SK-N-SH (cell line): ENCODE data around the gene TMEM51. TPM values are rescaled to one million over a fixed set of nuclear protein-coding genes. Genes with fewer than 3 reads are reported as not detected.

Experiments used
- CTCF ChIA-PET: fragments of 300-600, 350-600 bp; formaldehyde crosslinking; extraction: SDS; loops from one replicate; lab custom pipeline; 2021; lab: Yijun Ruan, JAX
- POLR2A ChIA-PET: fragments of 350-600 bp; sonication (Branson Sonifier 250); formaldehyde crosslinking; extraction: SDS; loops from one replicate; lab custom pipeline; 2020; ENCODE audit warnings: antibody characterized with exemption, inconsistent platforms; lab: Yijun Ruan, JAX
- DNase-seq: peaks from one replicate; pipeline ENCODE4 v3.0.0; 2012
- H2AFZ ChIP-seq: fragments of 200-600 bp; sonication (generic); 2 replicates; pipeline ENCODE4 v1.8.1; 2016; ENCODE audit warnings: antibody characterized with exemption, mild to moderate bottlenecking, low read depth
- H3F3A ChIP-seq: fragments of 200-600 bp; sonication (generic); replicated peaks from 2 replicates; pipeline ENCODE3; 2016; ENCODE audit warnings: antibody characterized with exemption, mild to moderate bottlenecking; ENCODE audit not compliant: insufficient read depth
- H3K27ac ChIP-seq, 2 experiments: fragments of 200-500 bp in 1 of 2; fragments of 200-600 bp in 1 of 2; sonication (Bioruptor generic) in 1 of 2; sonication (generic), shearing (Covaris generic) in 1 of 2; 2 replicates each; pipeline versions ENCODE4 v1.5.1 to v1.6.1; 2014 to 2016; ENCODE audit warnings: low read depth in 2 of 2, inconsistent platforms in 1 of 2, low read length in 1 of 2, mild to moderate bottlenecking in 1 of 2, mixed read lengths in 1 of 2
- H3K27me3 ChIP-seq: fragments of 200-600 bp; sonication (generic), shearing (Covaris generic); 2 replicates; pipeline ENCODE4 v1.6.1; 2016; ENCODE audit warnings: mixed run types; ENCODE audit not compliant: insufficient read depth
- H3K36me3 ChIP-seq, 2 experiments: fragments of 200-500 bp in 1 of 2; fragments of 200-600 bp in 1 of 2; sonication (Bioruptor generic) in 1 of 2; sonication (generic) in 1 of 2; replicated peaks in 1 of 2; 2 replicates each; pipeline versions ENCODE3 to v1.5.1; 2014 to 2016; ENCODE audit warnings: low read length in 1 of 2, mild to moderate bottlenecking in 1 of 2; ENCODE audit not compliant: insufficient read depth in 2 of 2, control insufficient read depth in 1 of 2
- H3K4me1 ChIP-seq, 2 experiments: fragments of 200-500 bp in 1 of 2; fragments of 200-600 bp in 1 of 2; sonication (Bioruptor generic) in 1 of 2; sonication (generic), shearing (Covaris generic) in 1 of 2; 2 replicates each; pipeline versions ENCODE4 v1.5.1 to v1.6.1; 2014 to 2016; ENCODE audit warnings: low read depth in 1 of 2, low read length in 1 of 2, mixed run types in 1 of 2; ENCODE audit not compliant: insufficient read depth in 2 of 2, control insufficient read depth in 1 of 2
- H3K4me2 ChIP-seq: fragments of 200-600 bp; sonication (generic), shearing (Covaris generic); 2 replicates; pipeline ENCODE4 v1.6.1; 2017; ENCODE audit warnings: mixed run types
- H3K4me3 ChIP-seq, 2 experiments: fragments of 200-500 bp in 1 of 2; fragments of 200-600 bp in 1 of 2; sonication (Bioruptor generic) in 1 of 2; sonication (generic), shearing (Covaris generic) in 1 of 2; 2 replicates each; pipeline versions ENCODE4 v1.5.1 to v1.8.1; 2014 to 2016; ENCODE audit warnings: low read depth in 2 of 2, inconsistent platforms in 1 of 2, low read length in 1 of 2, mild to moderate bottlenecking in 1 of 2, mixed read lengths in 1 of 2, moderate library complexity in 1 of 2
- H3K79me2 ChIP-seq: fragments of 200-600 bp; sonication (generic); 2 replicates; pipeline ENCODE4 v1.8.1; 2017; ENCODE audit warnings: mild to moderate bottlenecking; ENCODE audit not compliant: insufficient read depth
- H3K9ac ChIP-seq: fragments of 200-600 bp; sonication (generic); 2 replicates; pipeline ENCODE4 v1.6.1; 2017; ENCODE audit warnings: mixed run types
- H3K9me2 ChIP-seq: fragments of 200-600 bp; sonication (generic); 2 replicates; pipeline ENCODE4 v1.6.1; 2017; ENCODE audit warnings: mixed run types
- H3K9me3 ChIP-seq: fragments of 200-600 bp; sonication (generic); 2 replicates; pipeline ENCODE4 v1.6.1; 2017; ENCODE audit warnings: mixed run types, mild to moderate bottlenecking, moderate library complexity
- H4K20me1 ChIP-seq: fragments of 200-600 bp; sonication (generic); 2 replicates; pipeline ENCODE4 v1.6.1; 2017; ENCODE audit warnings: mild to moderate bottlenecking, mixed run types; ENCODE audit not compliant: insufficient read depth
- ELF1 ChIP-seq: IDR thresholded peaks from 2 replicates; pipeline ENCODE4 v1.4.0; 2012
- EP300 ChIP-seq, 2 experiments: IDR thresholded peaks; 2 replicates each; pipeline versions ENCODE4 v1.4.0 to v1.6.1; 2012; ENCODE audit warnings: borderline replicate concordance in 1 of 2, low read depth in 1 of 2, low read length in 1 of 2
- EZH2phosphoT487 ChIP-seq: fragments of 200-600 bp; sonication (generic); IDR thresholded peaks from 2 replicates; pipeline ENCODE4 v1.6.1; 2017; ENCODE audit warnings: low read depth, mixed run types, mild to moderate bottlenecking, antibody characterized with exemption, moderate library complexity, borderline replicate concordance
- FOSL2 ChIP-seq: IDR thresholded peaks from 2 replicates; pipeline ENCODE4 v1.4.0; 2012; ENCODE audit warnings: low read depth, mild to moderate bottlenecking, moderate library complexity, borderline replicate concordance
- FOXJ3 ChIP-seq: sonication (generic); formaldehyde crosslinking; IDR thresholded peaks from 2 replicates; pipeline ENCODE4 v1.5.1; 2020; ENCODE audit warnings: mild to moderate bottlenecking, missing genetic modification reagents
- GABPA ChIP-seq: IDR thresholded peaks from 2 replicates; pipeline ENCODE4 v1.4.0; 2012; ENCODE audit warnings: low read depth, mild to moderate bottlenecking
- IRF3 ChIP-seq: fragments of 150-350 bp; IDR thresholded peaks from 2 replicates; pipeline ENCODE4 v1.6.1; 2016; ENCODE audit warnings: mild to moderate bottlenecking, low read depth, low read length
- JUND ChIP-seq: IDR thresholded peaks from 2 replicates; pipeline ENCODE4 v1.4.0; 2012
- MAX ChIP-seq: IDR thresholded peaks from 2 replicates; pipeline ENCODE4 v1.4.0; 2012; ENCODE audit warnings: low read depth
- POLR2AphosphoS5 ChIP-seq: IDR thresholded peaks from 2 replicates; pipeline ENCODE4 v1.6.1; 2012; ENCODE audit warnings: low read depth, low read length
- RAD21 ChIP-seq: IDR thresholded peaks from 2 replicates; pipeline ENCODE4 v1.6.1; 2012; ENCODE audit warnings: mild to moderate bottlenecking, low read length
- SIN3A ChIP-seq: IDR thresholded peaks from 2 replicates; pipeline ENCODE4 v1.6.1; 2012; ENCODE audit warnings: low read depth, mild to moderate bottlenecking, low read length, moderate library complexity, borderline replicate concordance
- TAF1 ChIP-seq: IDR thresholded peaks from 2 replicates; pipeline ENCODE4 v1.6.1; 2012; ENCODE audit warnings: low read depth, mild to moderate bottlenecking, low read length, moderate library complexity, borderline replicate concordance
- TCF12 ChIP-seq: IDR thresholded peaks from 2 replicates; pipeline ENCODE4 v1.4.0; 2012
- USF1 ChIP-seq: IDR thresholded peaks from 2 replicates; pipeline ENCODE4 v1.4.0; 2012; ENCODE audit warnings: low read depth, borderline replicate concordance
- WGBS: methylation state at CpG from one replicate; pipeline ENCODE4 v1.1.6; 2017; ENCODE audit warnings: low lambda C conversion rate; 5-methylcytosine and 5-hydroxymethylcytosine counted together
- polyA plus RNA-seq, 3 experiments: library from polyadenylated mRNA; depleted of rRNA; stranded (reverse); fragments of >200 nt; gene quantifications; 2 replicates each; pipeline ENCODE4 v1.2.3, GENCODE V29; 2012
- TF ChIP-seq, protein P1 (sequence below): IDR thresholded peaks from 2 replicates; pipeline ENCODE4; 2012
- TF ChIP-seq, protein P2 (sequence below): IDR thresholded peaks from 2 replicates; pipeline ENCODE4 v1.6.1; 2012; ENCODE audit warnings: mild to moderate bottlenecking, low read depth, low read length, moderate library complexity

Gene TMEM51
- polyA plus RNA-seq, 1 of the 3 experiments (the other 2 are of a cell fraction), result 25.6 TPM

DNA sequence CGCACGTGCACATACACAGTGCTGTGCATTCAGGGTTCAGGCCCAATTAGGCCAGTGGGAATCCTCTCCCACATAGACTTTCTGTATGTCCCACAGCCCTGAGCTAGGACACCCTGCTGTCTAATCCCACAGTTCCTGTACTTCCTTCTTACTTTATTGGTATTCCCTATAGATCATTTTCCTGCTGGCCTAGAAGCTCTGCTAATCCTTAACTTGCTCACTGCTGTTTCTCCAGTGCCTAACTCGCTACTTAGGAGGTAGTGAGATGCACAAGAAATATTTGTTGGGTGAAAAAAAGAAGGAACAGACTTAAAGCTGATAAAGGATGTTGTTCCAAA, 59.4 kb downstream of the TMEM51 start (continued):
- TF ChIP-seq, protein P1, sequence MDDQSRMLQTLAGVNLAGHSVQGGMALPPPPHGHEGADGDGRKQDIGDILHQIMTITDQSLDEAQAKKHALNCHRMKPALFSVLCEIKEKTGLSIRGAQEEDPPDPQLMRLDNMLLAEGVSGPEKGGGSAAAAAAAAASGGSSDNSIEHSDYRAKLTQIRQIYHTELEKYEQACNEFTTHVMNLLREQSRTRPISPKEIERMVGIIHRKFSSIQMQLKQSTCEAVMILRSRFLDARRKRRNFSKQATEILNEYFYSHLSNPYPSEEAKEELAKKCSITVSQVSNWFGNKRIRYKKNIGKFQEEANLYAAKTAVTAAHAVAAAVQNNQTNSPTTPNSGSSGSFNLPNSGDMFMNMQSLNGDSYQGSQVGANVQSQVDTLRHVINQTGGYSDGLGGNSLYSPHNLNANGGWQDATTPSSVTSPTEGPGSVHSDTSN, result no peak
- TF ChIP-seq MAX (no peak), ELF1 (no peak), EP300 (IDR thresholded peaks at IDR 0.05; ENCODE audit: borderline replicate concordance in 1 of 2, low read depth in 1 of 2, low read length in 1 of 2) (no peak), GABPA (no peak), SIN3A (no peak), EZH2phosphoT487 (no peak), TAF1 (no peak), FOXJ3 (no peak), RAD21 (no peak)
- TF ChIP-seq, protein P2, sequence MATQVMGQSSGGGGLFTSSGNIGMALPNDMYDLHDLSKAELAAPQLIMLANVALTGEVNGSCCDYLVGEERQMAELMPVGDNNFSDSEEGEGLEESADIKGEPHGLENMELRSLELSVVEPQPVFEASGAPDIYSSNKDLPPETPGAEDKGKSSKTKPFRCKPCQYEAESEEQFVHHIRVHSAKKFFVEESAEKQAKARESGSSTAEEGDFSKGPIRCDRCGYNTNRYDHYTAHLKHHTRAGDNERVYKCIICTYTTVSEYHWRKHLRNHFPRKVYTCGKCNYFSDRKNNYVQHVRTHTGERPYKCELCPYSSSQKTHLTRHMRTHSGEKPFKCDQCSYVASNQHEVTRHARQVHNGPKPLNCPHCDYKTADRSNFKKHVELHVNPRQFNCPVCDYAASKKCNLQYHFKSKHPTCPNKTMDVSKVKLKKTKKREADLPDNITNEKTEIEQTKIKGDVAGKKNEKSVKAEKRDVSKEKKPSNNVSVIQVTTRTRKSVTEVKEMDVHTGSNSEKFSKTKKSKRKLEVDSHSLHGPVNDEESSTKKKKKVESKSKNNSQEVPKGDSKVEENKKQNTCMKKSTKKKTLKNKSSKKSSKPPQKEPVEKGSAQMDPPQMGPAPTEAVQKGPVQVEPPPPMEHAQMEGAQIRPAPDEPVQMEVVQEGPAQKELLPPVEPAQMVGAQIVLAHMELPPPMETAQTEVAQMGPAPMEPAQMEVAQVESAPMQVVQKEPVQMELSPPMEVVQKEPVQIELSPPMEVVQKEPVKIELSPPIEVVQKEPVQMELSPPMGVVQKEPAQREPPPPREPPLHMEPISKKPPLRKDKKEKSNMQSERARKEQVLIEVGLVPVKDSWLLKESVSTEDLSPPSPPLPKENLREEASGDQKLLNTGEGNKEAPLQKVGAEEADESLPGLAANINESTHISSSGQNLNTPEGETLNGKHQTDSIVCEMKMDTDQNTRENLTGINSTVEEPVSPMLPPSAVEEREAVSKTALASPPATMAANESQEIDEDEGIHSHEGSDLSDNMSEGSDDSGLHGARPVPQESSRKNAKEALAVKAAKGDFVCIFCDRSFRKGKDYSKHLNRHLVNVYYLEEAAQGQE, result no peak

DNA sequence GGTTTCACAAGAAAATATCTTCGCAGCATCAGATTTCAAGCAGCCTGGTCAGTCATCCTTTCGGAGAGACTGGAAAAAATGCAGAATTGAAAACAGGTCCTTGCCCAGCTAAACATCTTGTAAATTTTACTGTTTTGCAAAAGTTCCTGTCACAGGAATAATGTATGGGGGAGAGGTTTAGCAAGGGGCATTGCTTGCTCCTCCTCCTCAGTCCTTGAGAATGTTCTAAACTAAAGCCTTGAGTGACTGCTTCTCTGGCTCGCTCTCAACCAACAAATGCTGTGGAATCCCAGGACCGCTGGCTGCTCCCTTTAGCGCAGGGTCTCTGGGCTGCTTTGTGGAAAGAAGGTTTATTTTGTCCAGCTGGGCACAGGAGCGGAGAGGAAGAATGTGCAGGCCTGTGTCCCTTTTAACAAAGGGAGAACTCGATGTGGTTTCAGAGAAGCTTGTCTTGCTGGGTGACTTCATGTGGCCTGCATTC, 59.8 kb downstream of the TMEM51 start:
- H3F3A ChIP-seq, result no peaks in the 10 kb centered on the region
- 83% methylated on average over 7 of the region's 7 CpGs for WGBS
- DNase-seq, result no peak
- CTCF ChIA-PET, result interaction anchor here (0.9 kb wide), 1 partner anchor 10 kb away, joined by 5 read pairs; no protein-coding TSS in a partner anchor
- H3K9me2 ChIP-seq, result no peaks in the 10 kb centered on the region
- H3K4me2 ChIP-seq, result 0 out of 2 replicates have a peak overlapping the region, but pooled peaks have one; percentile 10
- no peaks in the 10 kb centered on the region for H3K27me3 ChIP-seq
- POLR2A ChIA-PET, result no interaction called here
- no peak overlapping the region for H3K4me3 ChIP-seq
- peaks cover 0 to 21% of the 10 kb centered on the region in 2 experiments; a peak in 2 of 4 replicates for H3K4me1 ChIP-seq
- no peaks in the 10 kb centered on the region for H3K9me3 ChIP-seq
- H3K27ac ChIP-seq, result no peak overlapping the region; a peak in 1 of 4 replicates
- TF ChIP-seq FOXJ3 (no peak), EZH2phosphoT487 (no peak), SIN3A (no peak), TCF12 (no peak), JUND (no peak), IRF3 (no peak), USF1 (no peak), FOSL2 (no peak), RAD21 (no peak), POLR2AphosphoS5 (no peak; the same call in 1 of the 2 replicates)
- TF ChIP-seq, protein P2, result no peak
- H3K79me2 ChIP-seq, result no peaks in the 10 kb centered on the region
- H3K36me3 ChIP-seq, result no peaks in the 10 kb centered on the region
- no peak overlapping the region for H3K9ac ChIP-seq
- H4K20me1 ChIP-seq, result 0 out of 2 replicates have a peak, but pooled peaks cover 2% of the 10 kb centered on the region
- no peak overlapping the region for H2AFZ ChIP-seq
